HEK293T (cell line): ENCODE data around the gene TBC1D22B.

Source experiments
- CTBP1 ChIP-seq: fragments of 450-650 bp; IDR thresholded peaks from 2 replicates; pipeline ENCODE4 v1.6.1; 2016; ENCODE audit warnings: borderline replicate concordance
- FOXK2 ChIP-seq: fragments of 450-650 bp; IDR thresholded peaks from 2 replicates; pipeline ENCODE4 v1.6.1; 2016; ENCODE audit warnings: mild to moderate bottlenecking
- L3MBTL2 ChIP-seq: fragments of 450-650 bp; conservative IDR thresholded peaks from 2 replicates; pipeline ENCODE4 v1.6.1; 2016; ENCODE audit warnings: mild to moderate bottlenecking
- NFRKB ChIP-seq: fragments of 450-650 bp; IDR thresholded peaks from 2 replicates; pipeline ENCODE4 v1.6.1; 2016; ENCODE audit warnings: mild to moderate bottlenecking, moderate library complexity
- SP1 ChIP-seq: fragments of 450-650 bp; IDR thresholded peaks from 2 replicates; pipeline ENCODE4 v1.6.1; 2017
- SUZ12 ChIP-seq: fragments of 450-650 bp; IDR thresholded peaks from 2 replicates; pipeline ENCODE4 v1.6.1; 2016; ENCODE audit warnings: mild to moderate bottlenecking
- ZNF384 ChIP-seq: fragments of 450-650 bp; IDR thresholded peaks from 2 replicates; pipeline ENCODE4 v1.6.1; 2016

- no peak for TF ChIP-seq ZNF384
- no peak for TF ChIP-seq SUZ12
- TF ChIP-seq CTBP1, result no peak
- no peak for TF ChIP-seq NFRKB
- TF ChIP-seq L3MBTL2, result no peak
- TF ChIP-seq FOXK2, result no peak
- no peak for TF ChIP-seq SP1
Observed at GRCh38 chr6:37321516-37322415, 64.2 kb downstream of the TBC1D22B start.
